Measurements from ENCODE around the gene KPTN.
A peak's percentile ranks its signal among the peaks of the same experiment; 100 is the strongest.

The KPTN gene

GRCh38 chr19:47432091-47432490, 51.9 kb downstream of the KPTN start:
- DNase-seq, result no peak

DNA sequence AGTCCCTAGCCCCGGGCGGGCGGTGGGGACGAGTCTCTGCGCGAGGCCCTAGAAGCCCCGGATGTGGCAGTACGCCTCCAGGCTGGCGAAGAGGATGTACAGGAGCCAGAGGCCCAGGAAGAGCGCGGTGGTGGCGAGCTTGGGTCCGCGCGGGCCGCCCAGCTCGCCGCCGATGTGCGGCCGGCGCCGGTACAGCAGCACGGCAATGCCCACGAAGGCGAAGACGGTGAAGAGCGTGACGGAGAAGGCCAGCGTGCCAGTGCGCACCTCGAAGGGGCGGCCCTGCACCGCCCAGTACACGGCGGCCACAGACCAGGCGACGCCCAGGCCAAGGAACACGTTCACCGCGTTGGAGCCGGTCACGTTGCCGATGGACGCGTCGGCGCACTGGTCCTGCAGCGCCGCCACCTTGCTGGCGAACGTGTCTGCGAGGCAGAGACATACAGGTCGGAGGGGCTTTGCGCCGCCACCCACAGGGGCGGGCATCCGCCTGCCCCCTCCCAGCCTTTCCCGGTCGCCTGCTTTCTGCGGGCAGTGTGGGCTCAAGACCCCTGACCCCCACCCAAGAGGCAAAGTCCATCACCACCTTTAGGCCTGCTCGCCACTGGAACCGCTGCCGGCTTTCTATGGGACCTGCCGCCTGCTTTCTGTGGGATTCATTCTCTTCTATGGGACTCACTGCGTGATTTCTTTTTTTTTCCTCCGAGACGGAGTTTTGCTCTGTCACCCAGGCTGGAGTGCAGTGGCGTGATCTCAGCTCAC, 53.8 kb downstream of the KPTN start:
- no peak for DNase-seq

DNA sequence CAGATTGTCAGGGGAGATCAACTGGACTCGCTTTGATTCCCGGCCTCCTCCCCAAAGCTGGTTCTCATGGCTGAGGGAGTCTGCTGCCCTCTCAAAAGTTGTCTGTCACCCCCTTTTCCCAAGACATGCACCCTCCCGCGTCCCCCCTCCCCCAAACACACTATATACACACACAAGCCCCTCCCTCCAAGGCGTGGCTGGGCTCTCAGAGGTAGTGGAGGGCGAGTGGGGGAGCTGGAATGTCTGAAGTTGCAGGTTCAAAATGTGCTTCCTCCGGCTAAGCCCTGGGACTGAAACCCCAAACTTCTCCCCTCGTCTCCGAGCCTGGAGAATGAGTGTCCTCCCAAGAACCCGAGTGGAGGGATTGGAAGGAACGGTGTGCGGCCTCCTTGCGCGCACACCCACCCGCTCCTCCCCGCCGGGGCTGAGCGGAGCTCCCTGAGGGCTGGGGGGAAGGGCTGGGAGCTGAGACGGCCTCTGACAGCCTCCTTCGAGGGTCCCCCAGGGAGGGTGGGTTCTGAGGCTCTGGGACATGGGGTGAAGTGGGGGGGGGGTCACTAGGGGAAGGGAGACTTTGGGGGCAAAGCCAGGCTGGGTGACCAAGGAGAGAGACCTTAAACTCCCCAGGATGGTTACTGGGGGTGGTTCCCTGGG, 54.8 kb downstream of the KPTN start:
- no peak for DNase-seq

DNA sequence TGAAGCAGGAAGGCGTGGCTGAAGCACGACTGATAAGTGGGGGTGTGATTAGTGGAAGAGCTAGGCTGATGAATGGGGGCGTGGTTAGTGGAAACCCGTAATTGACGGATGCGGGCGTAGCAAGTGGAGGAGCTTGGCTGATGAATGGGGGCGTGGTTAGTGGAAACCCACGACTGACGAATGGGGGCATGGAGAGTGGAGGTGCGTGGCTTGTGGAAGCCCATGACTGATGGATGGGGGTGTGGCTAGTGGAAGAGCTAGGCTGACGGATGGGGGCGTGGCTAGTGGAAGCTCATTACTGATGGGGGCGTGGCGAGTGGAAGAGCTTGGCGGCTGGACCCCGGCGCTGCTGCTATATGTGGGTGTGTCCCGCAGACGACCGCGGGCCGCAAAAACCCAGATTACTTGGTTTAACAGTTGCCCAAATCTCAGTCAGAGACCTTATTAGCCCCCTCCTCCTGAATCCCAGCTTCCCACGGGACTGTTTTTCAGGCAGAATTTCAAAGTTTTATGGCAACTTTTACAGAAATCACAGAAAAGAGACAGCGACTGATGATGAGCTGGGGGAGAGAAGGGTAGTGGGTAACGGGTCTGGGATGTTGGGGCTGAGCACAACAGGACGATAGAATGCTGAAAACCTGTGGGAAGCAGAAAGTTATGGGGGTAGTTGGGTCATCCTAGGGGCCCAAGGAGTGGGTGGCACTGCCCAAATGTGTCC, 55.7 kb downstream of the KPTN start:
- DNase-seq, result peak; percentile 74

GRCh38 chr19:47427241-47428176, 56.5 kb downstream of the KPTN start:
- no peak for DNase-seq

All from right forelimb (tissue), 1 donor.